ENCODE measurements around the gene BMP5.

The BMP5 gene

DNA sequence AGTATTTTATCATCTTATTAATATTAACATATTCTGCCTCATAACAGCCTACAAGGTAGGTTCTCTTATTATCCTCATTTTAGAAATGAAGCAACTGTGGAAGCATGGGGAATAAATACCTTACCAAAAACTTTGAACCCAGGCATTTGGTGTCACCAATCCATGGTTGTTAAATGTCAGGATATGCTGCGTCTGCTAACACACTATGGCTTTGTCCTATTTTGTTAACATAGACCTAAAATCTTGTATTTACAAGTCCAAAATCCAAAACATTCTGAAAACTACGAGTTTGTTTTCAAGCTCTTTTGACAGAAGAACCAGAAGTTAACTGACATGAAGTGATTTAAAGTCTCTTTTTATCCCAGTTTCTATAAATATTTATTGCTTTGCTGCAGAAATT is 53.4 kb downstream of the BMP5 start:
- in situ Hi-C loops (cut with MboI; ENCODE audit: low sequenced_read_pairs, unreplicated experiment) = no loop called here
- TF ChIP-seq, protein P1, sequence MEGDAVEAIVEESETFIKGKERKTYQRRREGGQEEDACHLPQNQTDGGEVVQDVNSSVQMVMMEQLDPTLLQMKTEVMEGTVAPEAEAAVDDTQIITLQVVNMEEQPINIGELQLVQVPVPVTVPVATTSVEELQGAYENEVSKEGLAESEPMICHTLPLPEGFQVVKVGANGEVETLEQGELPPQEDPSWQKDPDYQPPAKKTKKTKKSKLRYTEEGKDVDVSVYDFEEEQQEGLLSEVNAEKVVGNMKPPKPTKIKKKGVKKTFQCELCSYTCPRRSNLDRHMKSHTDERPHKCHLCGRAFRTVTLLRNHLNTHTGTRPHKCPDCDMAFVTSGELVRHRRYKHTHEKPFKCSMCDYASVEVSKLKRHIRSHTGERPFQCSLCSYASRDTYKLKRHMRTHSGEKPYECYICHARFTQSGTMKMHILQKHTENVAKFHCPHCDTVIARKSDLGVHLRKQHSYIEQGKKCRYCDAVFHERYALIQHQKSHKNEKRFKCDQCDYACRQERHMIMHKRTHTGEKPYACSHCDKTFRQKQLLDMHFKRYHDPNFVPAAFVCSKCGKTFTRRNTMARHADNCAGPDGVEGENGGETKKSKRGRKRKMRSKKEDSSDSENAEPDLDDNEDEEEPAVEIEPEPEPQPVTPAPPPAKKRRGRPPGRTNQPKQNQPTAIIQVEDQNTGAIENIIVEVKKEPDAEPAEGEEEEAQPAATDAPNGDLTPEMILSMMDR (IDR thresholded peaks at IDR 0.05; ENCODE audit: borderline replicate concordance, control extremely low read depth, extremely low read depth, insufficient read depth, missing control alignments) = no peak

DNA sequence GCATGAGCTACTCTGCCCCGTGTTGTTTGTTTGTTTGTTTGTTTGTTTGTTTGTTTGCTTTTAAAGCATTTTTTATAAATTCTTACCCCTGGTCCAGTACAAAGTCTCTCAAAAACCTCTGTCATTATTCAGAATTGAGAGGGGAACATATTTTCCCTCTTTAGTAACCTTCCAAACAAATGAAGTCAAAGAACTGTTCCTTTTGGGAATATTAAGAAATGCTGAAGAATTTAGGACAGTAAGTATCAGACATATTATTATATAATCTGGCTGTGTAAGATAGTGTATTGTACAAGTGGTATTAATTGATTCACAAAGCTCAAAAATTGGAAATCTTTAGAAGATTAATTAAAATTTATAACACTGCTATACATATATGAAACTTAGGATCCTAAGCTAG is 54.7 kb downstream of the BMP5 start:
- TF ChIP-seq, protein P1 (IDR thresholded peaks at IDR 0.05; ENCODE audit: borderline replicate concordance, control extremely low read depth, extremely low read depth, insufficient read depth, missing control alignments) = no peak
- in situ Hi-C loops (cut with MboI; ENCODE audit: low sequenced_read_pairs, unreplicated experiment) = no loop called here
- no peak for DNase-seq (ENCODE audit: low spot score)

More for the DNA sequence above, 53.4 kb downstream of the BMP5 start:
- DNase-seq (ENCODE audit: low spot score) = no peak

- TF ChIP-seq, protein P1 (IDR thresholded peaks at IDR 0.05; ENCODE audit: borderline replicate concordance, control extremely low read depth, extremely low read depth, insufficient read depth, missing control alignments) = no peak
- DNase-seq (ENCODE audit: low spot score) = no peak
- in situ Hi-C loops (cut with MboI; ENCODE audit: low sequenced_read_pairs, unreplicated experiment) = no loop called here
These were observed 55.6 kb downstream of the BMP5 start for GRCh38 chr6:55819811-55820210.

GRCh38 chr6:55818482-55818881 is 56.9 kb downstream of the BMP5 start:
- DNase-seq (ENCODE audit: low spot score) = no peak
- in situ Hi-C loops (cut with MboI; ENCODE audit: low sequenced_read_pairs, unreplicated experiment) = no loop called here
- TF ChIP-seq, protein P1 (IDR thresholded peaks at IDR 0.05; ENCODE audit: borderline replicate concordance, control extremely low read depth, extremely low read depth, insufficient read depth, missing control alignments) = no peak

DNA sequence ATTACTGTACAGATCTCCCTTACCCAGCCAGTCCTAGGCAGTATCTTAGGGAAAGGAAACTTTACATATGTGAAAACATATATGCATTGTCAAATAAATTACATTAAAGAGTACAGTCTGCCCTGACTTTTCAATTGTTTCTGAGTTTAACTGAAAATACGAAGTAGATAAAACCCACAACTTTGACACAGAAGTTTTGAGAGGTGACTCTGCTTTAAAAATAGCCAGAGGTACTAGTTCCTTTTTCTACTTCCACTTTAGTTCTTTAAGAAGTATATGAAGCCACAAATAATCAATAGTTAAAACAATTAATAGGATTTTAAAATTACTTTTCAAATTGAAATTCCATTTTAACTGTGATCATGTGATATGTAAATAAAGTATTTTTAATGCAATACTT is 62.9 kb downstream of the BMP5 start:
- peak; percentile 21 for DNase-seq (ENCODE audit: low spot score)
- in situ Hi-C loops (cut with MboI; ENCODE audit: low sequenced_read_pairs, unreplicated experiment) = no loop called here
- TF ChIP-seq, protein P1 (IDR thresholded peaks at IDR 0.05; ENCODE audit: borderline replicate concordance, control extremely low read depth, extremely low read depth, insufficient read depth, missing control alignments) = no peak

- no peak for DNase-seq (ENCODE audit: low spot score)
- TF ChIP-seq, protein P1 (IDR thresholded peaks at IDR 0.05; ENCODE audit: borderline replicate concordance, control extremely low read depth, extremely low read depth, insufficient read depth, missing control alignments) = no peak
- in situ Hi-C loops (cut with MboI; ENCODE audit: low sequenced_read_pairs, unreplicated experiment) = no loop called here
These were observed 64.3 kb downstream of the BMP5 start for GRCh38 chr6:55811074-55811473.

DNA sequence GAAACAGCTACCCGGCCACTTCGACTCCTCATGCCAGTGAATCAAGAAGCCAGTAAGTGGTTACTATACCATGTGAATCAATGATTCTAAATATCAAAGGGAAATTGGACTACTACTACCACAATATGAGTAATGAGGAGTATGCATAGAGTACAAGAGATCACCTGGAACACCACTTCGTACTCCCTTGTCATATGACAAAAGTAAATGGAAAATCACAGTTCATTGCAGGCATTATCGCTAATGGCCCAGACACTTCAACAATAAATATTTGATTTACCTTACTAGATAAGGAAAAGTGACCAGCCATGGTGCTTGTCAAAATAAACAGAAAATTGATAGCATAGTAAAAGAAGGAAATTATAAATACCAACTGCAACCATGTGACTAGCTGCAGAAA is 73.1 kb downstream of the BMP5 start:
- TF ChIP-seq, protein P1 (IDR thresholded peaks at IDR 0.05; ENCODE audit: borderline replicate concordance, control extremely low read depth, extremely low read depth, insufficient read depth, missing control alignments) = no peak
- no peak for DNase-seq (ENCODE audit: low spot score)
- in situ Hi-C loops (cut with MboI; ENCODE audit: low sequenced_read_pairs, unreplicated experiment) = no loop called here
